Uterine smooth muscle cell (primary cell): ENCODE data around the gene DEPDC1. TPM values are rescaled to one million over a fixed set of nuclear protein-coding genes. Genes with fewer than 3 reads are reported as not detected.

Source experiments
- total RNA-seq: library from RNA; depleted of rRNA; stranded (reverse); fragments of >200 nt; gene quantifications from 2 replicates; pipeline ENCODE4 v1.2.3, GENCODE V29; 2014

The DEPDC1 gene
- total RNA-seq: 25.7 and 75.8 TPM in 2 replicates

GRCh38 chr1:68496680-68497357 is at the start of gene DEPDC1:
Gene DEPDC1 (minus strand): TSS chr1:68497082. CDS start chr1:68496999, 83 bp downstream.

GRCh38 chr1:68449901-68450300 is 47.0 kb downstream of the DEPDC1 start, which contains the start of gene RPE65:
Gene RPE65 (minus strand): TSS chr1:68449954. CDS start chr1:68449905, 49 bp downstream.

Other genes starting within 250 kb of the DEPDC1 start
- gene RPE65, start 47.1 kb downstream of the DEPDC1 start, total RNA-seq: not detected in 2 replicates